Measurements from ENCODE around the gene TPSD1.

TPSD1 gene

DNA sequence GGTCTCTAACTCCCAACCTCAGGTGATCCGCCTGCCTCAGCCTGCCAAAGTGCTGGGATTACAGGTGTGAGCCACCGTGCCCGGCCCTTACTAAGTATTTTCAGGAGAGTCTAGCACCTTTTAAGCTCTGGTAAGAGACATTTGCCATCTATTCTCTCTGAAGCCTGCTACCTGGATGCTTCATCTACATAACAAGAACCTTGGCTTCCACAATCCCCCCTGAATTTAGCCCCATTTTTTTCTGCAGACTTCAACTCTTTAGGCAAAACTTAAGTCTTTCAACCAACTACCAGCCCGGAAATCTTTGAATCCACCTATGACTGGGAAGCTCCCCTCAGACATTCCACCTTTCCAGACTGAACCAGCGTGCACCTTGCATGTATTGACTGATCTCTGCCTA is 39.6 kb downstream of the TPSD1 start:
- TF ChIP-seq CTCF (conservative IDR thresholded peaks at IDR 0.05): no peak
- H3K27ac ChIP-seq: no peak overlapping the region

- H3K27ac ChIP-seq: peak overlapping the region; percentile 85
Observed at GRCh38 chr16:1296688-1297017, 40.8 kb downstream of the TPSD1 start.

- TF ChIP-seq CTCF (conservative IDR thresholded peaks at IDR 0.05): no peak
- H3K27ac ChIP-seq: peak overlapping the region; percentile 85
Observed at GRCh38 chr16:1297018-1297696, 41.3 kb downstream of the TPSD1 start.

DNA sequence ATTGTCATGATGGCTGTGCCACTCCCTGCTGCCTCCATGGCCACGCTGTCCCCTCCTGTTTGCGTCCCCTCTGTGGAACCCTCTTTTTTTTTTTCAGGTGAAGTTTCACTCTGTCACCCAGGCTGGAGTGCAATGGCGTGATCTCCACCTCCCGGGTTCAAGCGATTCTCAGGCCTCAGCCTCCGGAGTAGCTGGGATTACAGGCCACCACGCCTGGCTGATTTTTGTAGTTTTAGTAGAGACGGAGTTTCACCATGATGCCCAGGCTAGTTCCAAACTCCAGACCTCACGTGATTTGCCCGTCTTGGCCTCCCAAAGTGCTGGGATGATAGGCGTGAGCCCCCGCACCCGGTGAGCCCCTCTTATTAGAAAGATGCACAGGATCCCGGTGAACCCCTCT is 42.5 kb downstream of the TPSD1 start:
- H3K27ac ChIP-seq: peak overlapping the region; percentile 85
- no peak for TF ChIP-seq CTCF (conservative IDR thresholded peaks at IDR 0.05)

- no peak overlapping the region for H3K27ac ChIP-seq
- no peak for TF ChIP-seq CTCF (conservative IDR thresholded peaks at IDR 0.05)
Observed at GRCh38 chr16:1299012-1299867, 43.4 kb downstream of the TPSD1 start.

DNA sequence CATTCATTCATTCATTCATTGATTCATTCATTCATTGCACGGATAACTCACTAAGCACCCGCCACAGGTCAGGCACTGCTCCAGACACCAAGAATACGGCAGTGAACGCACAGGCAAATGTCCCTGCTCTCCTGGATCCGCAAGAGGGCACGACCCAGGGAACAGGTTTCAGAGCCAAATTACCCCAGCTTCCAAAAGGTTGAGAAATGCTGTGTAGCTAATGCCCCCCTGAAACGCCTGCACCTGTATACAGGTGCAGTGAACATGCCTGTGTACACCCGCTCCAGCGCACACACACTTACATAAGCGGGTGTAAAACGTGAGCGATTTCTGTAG is 44.0 kb downstream of the TPSD1 start:
- no peak for TF ChIP-seq CTCF (conservative IDR thresholded peaks at IDR 0.05)

DNA sequence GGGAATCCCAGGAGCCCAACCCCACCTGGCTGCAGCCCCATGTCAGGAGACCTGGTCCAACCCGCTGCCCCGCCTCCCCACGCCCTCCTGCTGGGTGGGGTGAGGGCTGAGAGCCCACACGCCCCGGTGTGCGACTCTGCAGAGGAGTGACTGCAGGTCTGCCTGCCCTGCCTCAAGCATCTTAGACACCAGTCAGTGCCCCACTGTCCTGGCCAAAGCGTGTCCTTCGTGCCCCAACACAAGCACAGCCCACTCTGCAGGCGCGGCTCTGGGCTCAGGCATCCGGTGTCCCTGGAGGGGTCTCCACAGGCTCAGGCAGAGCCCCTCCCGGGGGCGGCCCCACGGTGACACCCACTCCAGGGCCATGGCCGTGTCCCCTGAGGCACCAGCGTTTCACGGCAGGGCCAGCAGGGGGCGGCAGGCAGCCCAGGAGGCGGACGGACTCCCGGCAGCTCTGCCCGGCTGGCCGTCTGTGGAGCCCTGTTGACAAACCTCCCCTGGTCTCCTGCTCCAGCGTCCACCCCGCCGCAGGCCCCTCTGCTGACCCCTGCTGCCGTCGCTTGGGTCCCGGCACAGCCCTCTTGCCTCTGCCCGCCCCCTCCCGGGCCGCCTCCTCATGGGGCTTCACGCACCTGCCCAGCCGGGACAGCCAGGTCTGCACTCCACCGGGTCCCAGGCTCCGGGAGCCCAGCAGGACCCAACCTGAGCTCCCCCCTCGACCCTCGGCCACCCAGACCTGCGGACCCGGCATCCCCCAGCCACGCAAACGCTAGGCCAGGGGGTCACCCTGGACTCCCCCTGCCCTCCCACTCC is 45.0 kb downstream of the TPSD1 start:
- H3K27ac ChIP-seq: no peak overlapping the region
- peak; percentile 76 for TF ChIP-seq CTCF (conservative IDR thresholded peaks at IDR 0.05)

More for the DNA sequence above, 44.0 kb downstream of the TPSD1 start:
- no peak overlapping the region for H3K27ac ChIP-seq

Measured in VCaP (cell line).